ENCODE results near the gene EML1.

The EML1 gene

DNA sequence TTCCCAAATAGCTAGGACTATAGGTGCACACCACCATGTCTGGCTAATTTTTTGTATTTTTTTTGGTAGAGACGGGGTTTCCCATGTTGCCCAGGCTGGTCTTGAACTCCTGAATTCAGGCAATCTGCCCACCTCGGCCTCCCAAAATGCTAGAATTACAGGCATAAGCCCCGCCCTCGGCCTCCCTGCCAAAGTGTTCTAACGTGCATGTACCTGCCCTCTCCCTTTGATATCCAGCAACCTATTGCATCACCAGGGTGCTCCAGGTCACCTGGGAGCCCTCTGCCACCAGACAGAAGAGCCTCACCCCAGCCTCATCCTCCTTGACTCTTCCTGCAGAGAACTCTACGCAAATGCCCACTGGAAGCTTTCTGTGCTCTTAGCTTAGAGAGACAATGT, 2.2 kb upstream of the EML1 start:
- no peak for DNase-seq (ENCODE audit: extremely low spot score)
- TF ChIP-seq, protein P1, sequence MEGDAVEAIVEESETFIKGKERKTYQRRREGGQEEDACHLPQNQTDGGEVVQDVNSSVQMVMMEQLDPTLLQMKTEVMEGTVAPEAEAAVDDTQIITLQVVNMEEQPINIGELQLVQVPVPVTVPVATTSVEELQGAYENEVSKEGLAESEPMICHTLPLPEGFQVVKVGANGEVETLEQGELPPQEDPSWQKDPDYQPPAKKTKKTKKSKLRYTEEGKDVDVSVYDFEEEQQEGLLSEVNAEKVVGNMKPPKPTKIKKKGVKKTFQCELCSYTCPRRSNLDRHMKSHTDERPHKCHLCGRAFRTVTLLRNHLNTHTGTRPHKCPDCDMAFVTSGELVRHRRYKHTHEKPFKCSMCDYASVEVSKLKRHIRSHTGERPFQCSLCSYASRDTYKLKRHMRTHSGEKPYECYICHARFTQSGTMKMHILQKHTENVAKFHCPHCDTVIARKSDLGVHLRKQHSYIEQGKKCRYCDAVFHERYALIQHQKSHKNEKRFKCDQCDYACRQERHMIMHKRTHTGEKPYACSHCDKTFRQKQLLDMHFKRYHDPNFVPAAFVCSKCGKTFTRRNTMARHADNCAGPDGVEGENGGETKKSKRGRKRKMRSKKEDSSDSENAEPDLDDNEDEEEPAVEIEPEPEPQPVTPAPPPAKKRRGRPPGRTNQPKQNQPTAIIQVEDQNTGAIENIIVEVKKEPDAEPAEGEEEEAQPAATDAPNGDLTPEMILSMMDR (IDR thresholded peaks at IDR 0.05; ENCODE audit: control extremely low read depth, extremely low read depth, low read depth, missing control alignments), result no peak
- POLR2A ChIA-PET, result no interaction called here
- CTCF ChIA-PET, result interaction anchor here (1.3 to 2.7 kb wide), 3 partner anchors 15 to 107 kb away, joined by 3 to 9 read pairs (median 4); partner anchors contain the start of gene CYP46A1

GRCh38 chr14:99791476-99792209, 1.6 kb upstream of the EML1 start:
- TF ChIP-seq, protein P1 (IDR thresholded peaks at IDR 0.05; ENCODE audit: control extremely low read depth, extremely low read depth, low read depth, missing control alignments), result no peak

DNA sequence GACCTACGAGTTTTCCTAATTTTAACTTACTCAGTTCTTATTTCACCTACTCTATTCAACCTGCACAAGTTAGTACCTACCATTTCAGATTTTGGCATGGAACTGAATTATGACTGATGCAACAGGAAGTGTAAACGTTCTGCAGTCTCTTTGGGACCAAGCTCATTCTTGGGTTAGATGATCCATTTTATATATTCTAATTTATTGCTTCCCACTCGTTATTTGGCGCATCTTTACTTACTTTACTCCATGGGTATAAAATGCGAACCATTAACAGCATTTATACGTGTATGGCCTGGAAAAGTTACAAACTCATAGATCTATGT, 1.0 kb upstream of the EML1 start:
- no peak for DNase-seq (ENCODE audit: extremely low spot score)
- POLR2A ChIA-PET, result no interaction called here
- TF ChIP-seq, protein P1 (IDR thresholded peaks at IDR 0.05; ENCODE audit: control extremely low read depth, extremely low read depth, low read depth, missing control alignments), result no peak
- CTCF ChIA-PET, result interaction anchor here (1.3 to 2.7 kb wide), 4 partner anchors 16 to 108 kb away, joined by 3 to 9 read pairs (median 4); partner anchors contain the start of gene CYP46A1

More at GRCh38 chr14:99791476-99792209, 1.6 kb upstream of the EML1 start:
- ChIA-PET CTCF (interaction anchor here (1.3 to 2.7 kb wide), 4 partner anchors 16 to 108 kb away, joined by 3 to 9 read pairs (median 4); partner anchors contain the start of gene CYP46A1), POLR2A (no interaction called here)
- DNase-seq (ENCODE audit: extremely low spot score), result no peak

DNA sequence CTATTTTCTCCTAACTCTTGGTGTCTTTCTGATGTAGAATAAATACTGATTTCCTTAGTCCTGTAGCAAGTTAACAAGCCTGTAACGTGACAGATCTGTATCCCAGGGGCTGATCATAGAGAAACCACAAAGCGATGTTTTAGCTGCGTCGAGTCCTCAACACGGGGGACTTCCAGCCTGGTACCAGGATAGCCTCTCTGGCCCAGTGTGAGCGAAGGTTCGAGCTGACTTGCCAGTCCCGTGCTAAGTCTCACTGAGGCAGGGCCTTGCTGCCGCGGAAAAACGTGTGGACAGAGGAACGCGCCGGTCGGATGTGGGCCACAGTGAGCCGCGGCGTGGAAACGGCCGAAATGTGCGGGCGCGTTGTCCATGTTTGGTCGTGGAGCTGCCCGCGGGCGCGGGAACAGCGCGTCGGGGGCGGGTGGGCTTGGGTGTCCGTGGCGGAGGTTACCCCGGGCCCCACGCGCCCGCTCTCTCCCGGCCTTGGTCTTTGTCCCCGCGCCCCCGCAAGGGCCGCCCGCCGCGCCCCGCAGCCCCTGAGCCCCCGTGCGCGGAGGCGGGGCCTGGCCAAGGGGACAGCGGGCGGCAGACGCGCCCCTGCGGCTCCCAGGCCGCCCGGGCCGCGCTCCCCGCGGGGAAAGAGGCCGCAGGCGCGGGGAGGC, 531 bp upstream of the EML1 start:
- TF ChIP-seq, protein P1 (IDR thresholded peaks at IDR 0.05; ENCODE audit: control extremely low read depth, extremely low read depth, low read depth, missing control alignments), result no peak
- no peak for DNase-seq (ENCODE audit: extremely low spot score)
- ChIA-PET POLR2A (no interaction called here), CTCF (interaction anchor here (1.2 to 2.7 kb wide), 4 partner anchors 17 to 104 kb away, joined by 3 to 9 read pairs (median 4); no protein-coding TSS in a partner anchor)

- TF ChIP-seq, protein P1 (IDR thresholded peaks at IDR 0.05; ENCODE audit: control extremely low read depth, extremely low read depth, low read depth, missing control alignments), result no peak
- CTCF ChIA-PET, result no interaction called here
- POLR2A ChIA-PET, result no interaction called here
- DNase-seq (ENCODE audit: extremely low spot score), result no peak
Measured at GRCh38 chr14:99794151-99794780, 1.1 kb downstream of the EML1 start.

DNA sequence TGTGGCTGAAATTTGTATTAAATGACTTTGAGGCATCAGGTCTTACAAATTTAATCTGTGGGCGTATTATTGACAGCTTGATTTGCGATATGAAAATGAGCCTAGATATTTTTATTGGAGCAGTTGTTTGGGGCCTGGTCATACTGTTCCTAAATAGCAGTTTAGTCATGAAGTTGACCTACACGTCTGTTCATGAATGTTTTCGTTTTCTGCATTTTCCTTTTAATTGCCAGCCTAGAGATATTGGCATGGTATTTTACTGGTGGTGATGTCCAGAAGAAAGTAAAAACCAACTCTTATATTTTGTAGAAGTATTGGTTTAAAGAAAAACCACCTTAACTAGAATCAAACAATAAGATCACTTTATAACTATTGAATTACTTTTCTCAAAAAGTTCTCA, 1.8 kb downstream of the EML1 start:
- CTCF ChIA-PET, result no interaction called here
- TF ChIP-seq, protein P1 (IDR thresholded peaks at IDR 0.05; ENCODE audit: control extremely low read depth, extremely low read depth, low read depth, missing control alignments), result no peak
- no peak for DNase-seq (ENCODE audit: extremely low spot score)
- POLR2A ChIA-PET, result no interaction called here
